Subcutaneous abdominal adipose tissue (tissue), 5 donors: ENCODE data around the gene TGM4.
"Not testable (repeated sequence)": the region's sequence is repeated elsewhere in the genome, so short reads cannot be mapped to it uniquely, and the experiment has no call there.

Source experiments
- H3K27ac ChIP-seq: one replicate; pipeline ENCODE4 v1.7.0; 2013; ENCODE audit warnings: low read depth, mild to moderate bottlenecking, inconsistent platforms, low read length, moderate library complexity
- H3K27me3 ChIP-seq, 5 donors: one replicate each; pipeline ENCODE4 v1.7.0; 2013; ENCODE audit warnings: low read length in 5 of 5, inconsistent platforms in 1 of 5; ENCODE audit not compliant: control insufficient read depth in 5 of 5, insufficient read depth in 4 of 5
- H3K36me3 ChIP-seq, 5 donors: one replicate each; pipeline ENCODE4 v1.7.0; 2013; ENCODE audit warnings: low read length in 5 of 5; ENCODE audit not compliant: control insufficient read depth in 5 of 5, insufficient read depth in 5 of 5
- H3K4me1 ChIP-seq, 5 donors: one replicate each; pipeline ENCODE4 v1.7.0; 2013; ENCODE audit warnings: low read length in 5 of 5, mild to moderate bottlenecking in 3 of 5, moderate library complexity in 1 of 5; ENCODE audit not compliant: control insufficient read depth in 5 of 5, insufficient read depth in 5 of 5
- H3K4me3 ChIP-seq, 5 donors: one replicate each; pipeline ENCODE4 v1.7.0; 2013; ENCODE audit warnings: low read length in 5 of 5, low read depth in 1 of 5
- H3K9ac ChIP-seq, 5 donors: one replicate each; pipeline ENCODE4 v1.7.0; 2013; ENCODE audit warnings: low read length in 5 of 5, mild to moderate bottlenecking in 4 of 5, moderate library complexity in 3 of 5
- H3K9me3 ChIP-seq, 5 donors: one replicate each; pipeline ENCODE4 v1.7.0; 2013; ENCODE audit warnings: low read length in 5 of 5; ENCODE audit not compliant: control insufficient read depth in 5 of 5
- donor health status: healthy.
- donor health status: healthy.
- donor health status: healthy.
- donor health status: healthy.
- donor health status: healthy.

Gene TGM4

GRCh38 chr3:44848634-44849033 is 25.8 kb upstream of the TGM4 start:
- H3K9ac ChIP-seq = peak overlapping the region in 1 of 5 donors; percentile 25
- H3K27ac ChIP-seq = no peak overlapping the region
- no peaks in the 10 kb centered on the region for H3K36me3 ChIP-seq
- no peak overlapping the region for H3K4me3 ChIP-seq
- peaks cover 0 to 9% (median 0%) of the 10 kb centered on the region in 5 donors for H3K4me1 ChIP-seq
- H3K27me3 ChIP-seq = no peaks in the 10 kb centered on the region
- peaks cover 0 to 2% (median 0%) of the 10 kb centered on the region in 5 donors for H3K9me3 ChIP-seq

GRCh38 chr3:44856663-44857062 is 17.7 kb upstream of the TGM4 start:
- not testable (repeated sequence) for H3K9ac ChIP-seq, H3K27ac ChIP-seq, H3K27me3 ChIP-seq, H3K4me3 ChIP-seq, H3K4me1 ChIP-seq, H3K36me3 ChIP-seq
- peaks cover 0 to 11% (median 2%) of the 10 kb centered on the region in 5 donors for H3K9me3 ChIP-seq

- H3K9me3 ChIP-seq = peaks cover 0 to 11% (median 0%) of the 10 kb centered on the region in 5 donors
- no peak overlapping the region for H3K9ac ChIP-seq
- H3K27ac ChIP-seq = no peak overlapping the region
- peaks cover 2 to 14% (median 13%) of the 10 kb centered on the region in 5 donors for H3K4me1 ChIP-seq
- H3K4me3 ChIP-seq = no peak overlapping the region
- H3K36me3 ChIP-seq = peaks cover 0 to 6% (median 0%) of the 10 kb centered on the region in 5 donors
- H3K27me3 ChIP-seq = no peaks in the 10 kb centered on the region
Observed at GRCh38 chr3:44860117-44860516, 14.3 kb upstream of the TGM4 start.

GRCh38 chr3:44861412-44862225 is 12.8 kb upstream of the TGM4 start, which contains the start of gene TMEM42:
TMEM42 (plus strand) TSS chr3:44861912; CDS start chr3:44861925, 13 bp downstream.
- Histone ChIP-seq H3K9ac (peak within 1 kb of the TSS; percentile 75 to 96 (median 87)), H3K9me3 (peaks cover 0 to 5% (median 0%) of the 10 kb centered on the region in 5 donors), H3K27ac (peak within 1 kb of the TSS; percentile 84), H3K36me3 (peaks cover 0 to 9% (median 5%) of the 10 kb centered on the region in 5 donors), H3K4me3 (peak within 1 kb of the TSS; percentile 80 to 93 (median 85)), H3K4me1 (peaks cover 2 to 14% (median 13%) of the 10 kb centered on the region in 5 donors), H3K27me3 (no peaks in the 10 kb centered on the region)

- peaks cover 0 to 9% (median 5%) of the 10 kb centered on the region in 5 donors for H3K36me3 ChIP-seq
- H3K9me3 ChIP-seq = peaks cover 0 to 2% (median 0%) of the 10 kb centered on the region in 5 donors
- H3K27ac ChIP-seq = peak overlapping the region; percentile 61
- peak overlapping the region; percentile 80 to 93 (median 85) for H3K4me3 ChIP-seq
- peaks cover 2 to 14% (median 13%) of the 10 kb centered on the region in 5 donors for H3K4me1 ChIP-seq
- peak overlapping the region; percentile 75 to 96 (median 87) for H3K9ac ChIP-seq
- H3K27me3 ChIP-seq = no peaks in the 10 kb centered on the region
Observed at GRCh38 chr3:44862226-44862637, 12.2 kb upstream of the TGM4 start.

- H3K27ac ChIP-seq = no peak overlapping the region
- H3K9me3 ChIP-seq = no peaks in the 10 kb centered on the region
- no peaks in the 10 kb centered on the region for H3K27me3 ChIP-seq
- H3K4me3 ChIP-seq = no peak overlapping the region
- H3K4me1 ChIP-seq = peaks cover 2 to 14% (median 13%) of the 10 kb centered on the region in 5 donors
- peaks cover 0 to 9% (median 5%) of the 10 kb centered on the region in 5 donors for H3K36me3 ChIP-seq
- no peak overlapping the region for H3K9ac ChIP-seq
Observed at GRCh38 chr3:44865272-44866035, 9.0 kb upstream of the TGM4 start.

- H3K9ac ChIP-seq = no peak overlapping the region
- peaks cover 0 to 9% (median 5%) of the 10 kb centered on the region in 5 donors for H3K36me3 ChIP-seq
- no peak overlapping the region for H3K4me3 ChIP-seq
- no peaks in the 10 kb centered on the region for H3K9me3 ChIP-seq
- H3K4me1 ChIP-seq = peaks cover 0 to 3% (median 3%) of the 10 kb centered on the region in 5 donors
- no peak overlapping the region for H3K27ac ChIP-seq
- H3K27me3 ChIP-seq = no peaks in the 10 kb centered on the region
Observed at GRCh38 chr3:44867421-44868111, 6.8 kb upstream of the TGM4 start.

GRCh38 chr3:44870375-44871061 is 3.9 kb upstream of the TGM4 start:
- Histone ChIP-seq H3K4me3 (no peak overlapping the region), H3K36me3 (peaks cover 0 to 3% (median 0%) of the 10 kb centered on the region in 5 donors), H3K9ac (no peak overlapping the region), H3K4me1 (no peaks in the 10 kb centered on the region), H3K27ac (no peak overlapping the region), H3K9me3 (no peaks in the 10 kb centered on the region), H3K27me3 (no peaks in the 10 kb centered on the region)

- no peaks in the 10 kb centered on the region for H3K36me3 ChIP-seq
- no peak overlapping the region for H3K4me3 ChIP-seq
- H3K27ac ChIP-seq = no peak overlapping the region
- H3K4me1 ChIP-seq = no peaks in the 10 kb centered on the region
- H3K9ac ChIP-seq = no peak overlapping the region
- H3K27me3 ChIP-seq = no peaks in the 10 kb centered on the region
- no peaks in the 10 kb centered on the region for H3K9me3 ChIP-seq
Observed at GRCh38 chr3:44875596-44875995, 1.2 kb downstream of the TGM4 start.
